Measurements from ENCODE around the gene NOS3. TPM values are rescaled to one million over a fixed set of nuclear protein-coding genes. Genes with fewer than 3 reads are reported as not detected.

NOS3 gene
- total and polyA plus RNA-seq, 10 donors, result 11.9 to 455 (median 164) TPM

GRCh38 chr7:150943453-150943814 lies 47.4 kb upstream of the NOS3 start:
- H3K4me3 ChIP-seq, result no peak overlapping the region
- H3K36me3 ChIP-seq, result no peaks in the 10 kb centered on the region
- no peaks in the 10 kb centered on the region for H3K9me3 ChIP-seq
- peaks cover under 1 to 17% (median 12%) of the 10 kb centered on the region in 6 donors for H3K4me1 ChIP-seq
- 90 to 100% (median 94%) methylated on average over 6 of the region's 6 CpGs for WGBS, 5 donors
- H3K27me3 ChIP-seq (replicated peaks in 1 of 7), result peaks cover 0 to 43% (median 10%) of the 10 kb centered on the region in 7 donors
- TF ChIP-seq CTCF (IDR thresholded peaks at IDR 0.05 in 8 of 11, conservative IDR thresholded peaks at IDR 0.05 in 3 of 11) (no peak), POLR2A (IDR thresholded peaks at IDR 0.05) (no peak), POLR2AphosphoS5 (IDR thresholded peaks at IDR 0.05) (no peak)
- intact Hi-C loops (cut with DNase I; ENCODE audit: low total_unique reads), result no loop called here
- DNase-seq, result no peak
- no peak overlapping the region for H3K27ac ChIP-seq

DNA sequence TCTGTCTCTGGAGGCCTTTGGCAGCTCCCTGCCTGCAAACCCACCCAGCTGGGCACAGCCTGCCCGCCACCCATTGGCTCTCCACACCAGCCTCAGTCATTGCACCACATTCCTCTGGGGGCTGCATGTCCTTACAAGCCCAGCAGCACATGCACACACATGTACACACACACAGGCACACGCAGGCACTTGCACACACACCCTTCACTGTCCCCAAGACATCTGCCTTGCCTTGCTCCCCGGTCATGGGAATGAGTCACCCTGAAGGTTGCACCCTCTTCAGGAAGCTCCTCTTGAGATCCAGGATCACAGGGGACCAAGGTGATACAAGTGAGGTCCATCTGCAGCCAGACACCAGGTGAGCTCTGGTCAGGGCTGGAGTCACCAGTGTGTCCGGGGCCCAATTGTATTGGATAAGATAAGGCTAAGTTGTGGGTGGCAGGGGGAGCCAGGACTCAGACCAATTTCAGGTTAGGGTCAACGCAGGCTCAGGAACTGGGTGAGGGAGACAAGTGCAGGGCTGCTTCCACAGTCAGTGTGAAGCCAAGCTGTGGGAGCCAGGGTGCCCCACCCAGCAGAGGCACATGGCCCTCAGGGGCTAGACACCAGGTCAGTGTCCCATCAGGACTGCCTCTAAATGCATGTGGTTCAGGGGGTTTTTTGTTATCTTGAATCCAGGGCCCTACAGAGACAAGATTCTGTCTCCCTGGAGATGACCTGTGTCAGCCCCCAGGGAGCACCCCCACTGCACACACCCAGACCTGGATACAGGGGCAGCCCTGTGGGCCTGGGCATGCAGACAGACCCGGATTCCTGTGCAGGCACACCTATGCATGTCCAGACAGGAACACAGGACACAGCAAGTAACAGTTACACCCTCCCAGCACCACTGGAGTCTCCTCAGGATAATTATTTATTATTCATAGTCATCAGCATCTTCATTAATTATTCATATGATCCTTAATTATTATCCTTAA lies 46.5 kb upstream of the NOS3 start:
- Histone ChIP-seq H3K27ac (no peak overlapping the region), H3K4me3 (no peak overlapping the region), H3K4me1 (peaks cover 0 to 14% (median 7%) of the 10 kb centered on the region in 6 donors), H3K27me3 (replicated peaks in 1 of 7) (peaks cover 0 to 41% (median 10%) of the 10 kb centered on the region in 7 donors), H3K9me3 (no peaks in the 10 kb centered on the region), H3K36me3 (no peaks in the 10 kb centered on the region)
- WGBS, 5 donors, result 80 to 91% (median 86%) methylated on average over 4 to 6 of the region's 6 CpGs
- peak; percentile 60 for DNase-seq
- intact Hi-C loops (cut with DNase I; ENCODE audit: low total_unique reads), result no loop called here
- TF ChIP-seq POLR2AphosphoS5 (IDR thresholded peaks at IDR 0.05) (no peak), POLR2A (IDR thresholded peaks at IDR 0.05) (no peak), CTCF (IDR thresholded peaks at IDR 0.05 in 8 of 11, conservative IDR thresholded peaks at IDR 0.05 in 3 of 11) (no peak)

DNA sequence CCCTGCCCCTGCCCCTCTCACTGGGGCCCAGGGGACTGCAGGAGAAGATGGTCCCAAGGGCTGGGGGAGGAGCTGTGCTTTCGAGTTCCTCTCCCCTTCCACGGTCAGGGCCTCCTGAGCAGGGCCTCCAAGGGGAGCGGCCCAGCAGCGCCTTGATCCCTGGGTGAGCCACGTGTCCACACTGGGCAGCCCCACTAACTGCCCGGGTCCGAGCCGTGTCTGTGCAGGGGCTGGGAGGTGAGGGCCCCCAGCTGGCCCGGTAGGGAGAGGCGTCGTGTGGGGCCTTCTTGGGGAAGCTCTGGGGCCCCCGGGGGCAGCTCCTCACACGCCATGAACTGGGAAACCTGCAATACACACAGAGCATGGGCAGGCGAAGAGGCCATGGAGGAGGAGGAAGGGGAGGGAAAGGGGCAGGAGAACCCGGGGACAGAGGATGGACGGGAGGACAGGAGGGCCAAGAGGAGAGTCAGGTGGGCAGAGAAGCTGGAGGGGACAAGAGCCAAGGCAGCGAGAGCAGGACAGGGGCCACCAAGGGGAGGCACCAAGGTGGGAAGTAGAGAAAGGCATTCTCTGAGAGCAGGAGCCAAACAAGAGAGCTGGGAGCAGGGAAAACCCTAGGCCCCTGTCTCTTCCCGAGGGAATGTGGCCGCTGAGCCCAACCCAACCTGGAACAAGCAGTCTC lies 45.5 kb upstream of the NOS3 start:
- H3K4me3 ChIP-seq, result no peak overlapping the region
- H3K27ac ChIP-seq, result no peak overlapping the region

More for the DNA sequence above, 45.5 kb upstream of the NOS3 start:
- no peaks in the 10 kb centered on the region for H3K9me3 ChIP-seq
- H3K36me3 ChIP-seq, result no peaks in the 10 kb centered on the region
- WGBS, 5 donors, result 53 to 61% (median 58%) methylated on average over 15 to 19 of the region's 19 CpGs
- intact Hi-C loops (cut with DNase I; ENCODE audit: low total_unique reads), result no loop called here
- peak; percentile 69 for DNase-seq
- peaks cover 0 to 37% (median 10%) of the 10 kb centered on the region in 7 donors for H3K27me3 ChIP-seq (replicated peaks in 1 of 7)
- peaks cover 0 to 14% (median 7%) of the 10 kb centered on the region in 6 donors for H3K4me1 ChIP-seq
- no peak for TF ChIP-seq POLR2A (IDR thresholded peaks at IDR 0.05)
- TF ChIP-seq POLR2AphosphoS5 (IDR thresholded peaks at IDR 0.05), result no peak
- no peak for TF ChIP-seq CTCF (IDR thresholded peaks at IDR 0.05 in 8 of 11, conservative IDR thresholded peaks at IDR 0.05 in 3 of 11)

All from spleen (tissue), 11 donors.